ENCODE results near the gene FBLN7.
"Not testable (repeated sequence)": the region's sequence is repeated elsewhere in the genome, so short reads cannot be mapped to it uniquely, and the experiment has no call there.

FBLN7 gene

DNA sequence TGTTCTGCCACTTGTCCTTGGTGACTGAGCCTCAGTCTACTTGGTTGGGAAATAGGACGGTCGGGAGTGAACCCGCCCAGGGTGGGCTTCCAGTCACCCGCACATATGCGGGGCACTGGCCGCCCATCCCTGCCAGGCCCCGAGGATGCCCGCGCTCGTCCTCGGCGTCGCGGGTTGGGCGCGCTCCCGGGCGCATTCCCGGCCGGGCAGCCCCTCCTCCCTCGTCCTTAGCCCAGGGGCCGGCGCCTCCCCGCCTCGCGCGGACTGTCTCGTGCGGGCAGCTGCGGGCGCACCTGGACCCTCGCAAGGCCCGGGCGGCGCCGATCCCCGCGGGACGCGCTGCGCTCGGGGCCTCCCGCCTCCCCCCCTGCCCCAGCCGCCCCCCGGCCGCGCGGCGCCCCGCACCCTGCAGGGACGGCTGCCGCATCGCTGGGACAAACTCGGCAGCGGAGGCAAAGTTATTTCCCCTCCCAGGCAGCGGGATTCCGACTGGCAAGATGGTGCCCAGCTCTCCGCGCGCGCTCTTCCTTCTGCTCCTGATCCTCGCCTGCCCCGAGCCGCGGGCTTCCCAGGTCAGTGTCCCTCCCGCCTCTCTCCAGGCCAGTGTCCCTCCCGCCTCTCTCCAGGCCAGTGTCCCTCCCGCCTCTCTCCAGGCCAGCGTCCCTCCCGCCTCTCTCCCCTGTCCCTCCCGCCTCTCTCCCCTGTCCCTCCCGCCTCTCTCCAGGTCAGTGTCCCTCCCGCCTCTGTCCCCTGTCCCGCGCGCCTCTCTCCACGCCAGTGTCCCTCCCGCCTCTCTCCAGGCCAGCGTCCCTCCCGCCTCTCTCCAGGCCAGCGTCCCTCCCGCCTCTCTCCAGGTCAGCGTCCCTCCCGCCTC lies at the start of gene FBLN7:
FBLN7 (plus strand) TSS at position 227 of the 874 bp plus-strand sequence; CDS start at position 498, 271 bp downstream.
- DNase-seq = no peak

DNA sequence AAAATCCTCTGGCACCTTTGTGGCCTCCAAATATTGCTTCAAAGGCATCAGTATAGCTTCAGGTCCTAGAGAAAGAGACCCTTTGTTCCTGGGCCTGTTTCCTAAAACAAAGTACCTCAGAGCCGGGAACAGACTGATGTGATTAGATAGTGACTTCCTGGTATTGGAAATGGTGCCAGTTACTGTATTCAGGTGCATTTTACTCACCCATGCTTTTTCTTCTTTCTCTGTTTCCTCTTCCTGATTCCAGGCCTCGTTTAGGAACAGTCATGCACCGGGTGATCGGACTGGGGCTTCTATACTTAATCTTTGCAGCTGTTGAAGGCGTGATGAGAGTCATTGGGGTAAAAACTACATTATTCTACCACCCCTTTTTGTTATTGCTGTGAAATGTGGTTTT lies 48.8 kb upstream of the FBLN7 start:
- no peak for DNase-seq

DNA sequence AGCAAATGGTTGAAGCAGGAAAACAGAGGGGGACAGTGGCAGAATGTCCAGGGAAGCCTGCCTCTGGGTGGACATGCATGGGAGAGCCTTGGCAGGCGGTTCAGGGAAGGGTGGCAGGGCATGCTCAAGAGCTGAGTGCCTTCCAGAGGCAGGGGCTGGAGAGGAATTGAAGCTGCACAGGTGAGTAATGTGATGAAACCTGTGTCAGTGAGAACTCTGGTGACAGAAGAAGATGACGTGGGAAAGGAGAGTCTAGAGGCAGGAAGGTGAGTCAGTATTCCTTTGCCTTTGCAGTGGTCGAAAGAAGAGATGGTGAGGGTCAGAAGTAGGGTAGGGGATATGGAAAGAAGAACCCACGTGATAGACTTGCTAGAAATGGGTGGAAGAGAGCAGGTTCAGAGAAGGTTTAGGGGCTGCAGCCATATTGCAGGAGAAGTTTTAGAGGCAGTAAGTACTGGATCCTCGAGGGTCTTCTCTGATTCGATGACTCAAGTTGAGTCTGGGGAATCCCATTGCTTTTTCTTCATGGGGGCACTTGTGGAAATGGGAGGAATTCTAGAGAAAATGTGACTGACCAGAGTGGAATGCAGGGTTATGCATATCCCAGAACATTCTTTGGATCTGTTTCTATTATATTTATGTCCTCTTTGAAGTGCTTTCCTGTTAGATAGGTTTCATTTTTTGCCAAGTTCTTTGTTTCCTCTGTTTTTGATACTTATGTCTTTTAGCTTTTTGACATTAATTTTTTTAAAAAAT lies 45.7 kb upstream of the FBLN7 start:
- no peak for DNase-seq

DNA sequence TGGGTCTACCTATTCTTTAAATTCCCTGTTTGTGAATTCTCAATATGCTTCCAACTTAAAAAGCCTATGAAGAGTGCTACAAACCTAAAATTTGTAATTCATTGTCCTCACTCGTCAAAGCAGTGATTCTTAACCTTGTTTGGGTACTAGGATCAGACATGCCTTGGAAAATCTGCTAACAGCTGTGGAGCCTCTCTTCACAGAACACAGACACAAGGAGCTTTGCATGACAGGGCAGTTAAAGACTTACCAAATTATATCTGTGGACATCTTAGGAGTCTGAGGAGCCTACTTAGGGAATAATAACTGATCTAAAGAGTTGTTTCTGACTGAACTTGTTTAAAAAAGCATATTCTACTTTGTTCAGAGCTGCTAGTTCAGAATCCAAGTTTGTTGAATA lies 45.0 kb upstream of the FBLN7 start:
- DNase-seq = no peak

DNA sequence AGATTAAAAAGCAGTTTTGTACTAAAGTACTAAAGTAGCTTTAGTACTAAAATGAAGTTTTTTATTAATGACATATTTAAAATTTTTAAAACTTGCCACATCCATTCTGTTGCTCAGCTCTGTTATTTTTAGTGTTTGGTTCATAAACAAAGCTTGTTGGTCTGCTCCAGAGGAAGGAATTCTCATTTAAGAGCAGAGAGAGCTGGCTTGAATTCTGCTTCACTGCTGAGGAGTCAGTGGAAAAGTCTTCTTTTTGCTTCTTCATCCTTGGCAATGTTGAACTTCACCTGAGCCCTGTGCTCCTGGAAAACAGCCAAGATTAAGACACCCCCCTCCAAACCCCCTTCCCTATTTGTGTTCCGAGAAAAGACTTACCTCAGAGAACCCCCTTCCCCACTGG lies 42.5 kb upstream of the FBLN7 start:
- no peak for DNase-seq

GRCh38 chr2:112096098-112096497 lies 42.1 kb upstream of the FBLN7 start:
- DNase-seq = no peak

- DNase-seq = no peak
Measured at GRCh38 chr2:112108178-112108832, 29.9 kb upstream of the FBLN7 start.

- DNase-seq = no peak
Measured at GRCh38 chr2:112109278-112109677, 28.9 kb upstream of the FBLN7 start.

GRCh38 chr2:112110966-112111365 lies 27.2 kb upstream of the FBLN7 start:
- no peak for DNase-seq

GRCh38 chr2:112113354-112113753 lies 24.8 kb upstream of the FBLN7 start:
- DNase-seq = not testable (repeated sequence)

DNA sequence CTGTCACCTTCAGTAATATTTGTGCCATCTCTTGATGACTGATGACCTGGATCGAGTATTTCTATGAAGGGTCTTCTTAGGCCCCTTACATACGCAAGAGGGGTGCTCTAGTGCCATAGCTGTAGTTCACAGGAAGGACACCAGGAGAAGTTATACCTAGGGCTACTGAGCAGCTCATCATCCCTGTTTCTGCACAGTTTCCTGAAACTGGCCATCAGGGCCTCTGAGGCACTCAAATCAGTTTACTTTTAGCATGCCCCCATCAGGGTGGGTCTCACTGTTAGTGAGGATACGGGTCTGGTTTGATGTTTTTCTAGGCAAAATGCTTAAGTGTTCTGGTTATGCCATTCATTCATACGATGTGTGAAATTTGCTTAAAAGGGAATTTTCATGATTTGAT lies 20.0 kb upstream of the FBLN7 start:
- DNase-seq = no peak

DNA sequence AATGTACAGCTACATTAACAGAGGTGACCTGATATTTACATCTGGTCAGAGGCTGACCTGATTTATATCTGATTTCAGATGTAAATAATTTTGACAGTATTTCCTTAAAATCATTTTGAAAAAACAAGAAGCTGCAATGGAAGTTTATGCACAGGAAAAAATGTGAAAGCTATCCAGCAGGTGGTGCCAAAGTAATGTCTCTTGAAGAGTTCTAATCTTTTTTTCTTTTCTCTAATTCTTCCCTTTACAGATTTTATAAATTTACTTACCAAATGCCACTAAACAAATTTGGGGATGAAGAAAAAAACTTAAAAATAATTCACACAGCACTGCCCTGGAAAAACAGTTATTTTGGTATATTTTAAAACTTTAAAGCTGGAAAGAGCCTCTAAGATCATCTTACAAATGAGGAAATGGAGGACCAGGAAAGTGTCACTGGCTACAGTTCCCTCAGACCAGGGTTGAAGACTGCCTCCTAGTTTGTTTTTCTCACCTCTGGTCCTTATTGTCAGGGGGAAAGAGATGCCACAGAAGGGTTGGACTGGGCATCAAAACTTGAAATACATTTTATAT lies 16.4 kb upstream of the FBLN7 start:
- no peak for DNase-seq

DNA sequence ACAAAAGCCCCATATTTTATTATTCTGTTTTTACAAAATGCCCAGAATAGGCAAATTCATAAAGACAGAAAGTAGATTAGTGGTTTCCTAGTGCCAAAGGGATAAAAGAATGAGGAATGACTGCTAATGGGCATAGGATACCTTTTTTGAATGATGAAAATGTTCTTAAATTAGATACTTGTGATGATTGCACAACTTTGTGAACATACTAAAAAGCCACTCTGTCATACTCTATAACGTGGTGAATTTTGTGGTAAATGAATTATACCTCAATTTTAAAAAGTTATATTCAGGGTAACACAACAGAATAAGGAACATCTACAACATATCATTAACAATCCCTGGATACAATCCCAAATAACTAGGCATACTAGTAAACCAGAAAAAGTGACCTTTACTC lies 9.1 kb upstream of the FBLN7 start:
- no peak for DNase-seq

GRCh38 chr2:112133344-112133743 lies 4.8 kb upstream of the FBLN7 start:
- no peak for DNase-seq

DNA sequence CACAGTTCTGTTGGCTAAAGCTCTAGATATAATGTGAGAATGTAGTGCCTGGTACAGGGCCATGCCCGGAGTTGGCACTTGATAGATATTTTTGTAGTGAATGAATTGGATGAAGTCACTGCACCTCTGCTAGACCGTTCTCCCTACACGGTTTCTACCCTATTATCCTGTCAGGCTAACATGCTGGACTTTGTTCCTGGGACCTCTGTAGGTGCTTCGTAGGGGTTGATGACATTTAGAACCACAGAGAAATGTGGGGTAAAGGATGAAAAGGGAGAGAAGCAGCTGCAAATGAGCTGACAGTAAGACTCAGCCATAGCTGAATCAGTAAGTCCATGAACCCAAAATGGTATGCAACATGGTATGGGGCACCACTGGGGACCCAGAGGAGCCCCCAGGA lies 4.1 kb upstream of the FBLN7 start:
- DNase-seq = no peak

GRCh38 chr2:112136096-112136495 lies 2.1 kb upstream of the FBLN7 start:
- no peak for DNase-seq

GRCh38 chr2:112137516-112138158 lies 548 bp upstream of the FBLN7 start:
- DNase-seq = no peak

DNA sequence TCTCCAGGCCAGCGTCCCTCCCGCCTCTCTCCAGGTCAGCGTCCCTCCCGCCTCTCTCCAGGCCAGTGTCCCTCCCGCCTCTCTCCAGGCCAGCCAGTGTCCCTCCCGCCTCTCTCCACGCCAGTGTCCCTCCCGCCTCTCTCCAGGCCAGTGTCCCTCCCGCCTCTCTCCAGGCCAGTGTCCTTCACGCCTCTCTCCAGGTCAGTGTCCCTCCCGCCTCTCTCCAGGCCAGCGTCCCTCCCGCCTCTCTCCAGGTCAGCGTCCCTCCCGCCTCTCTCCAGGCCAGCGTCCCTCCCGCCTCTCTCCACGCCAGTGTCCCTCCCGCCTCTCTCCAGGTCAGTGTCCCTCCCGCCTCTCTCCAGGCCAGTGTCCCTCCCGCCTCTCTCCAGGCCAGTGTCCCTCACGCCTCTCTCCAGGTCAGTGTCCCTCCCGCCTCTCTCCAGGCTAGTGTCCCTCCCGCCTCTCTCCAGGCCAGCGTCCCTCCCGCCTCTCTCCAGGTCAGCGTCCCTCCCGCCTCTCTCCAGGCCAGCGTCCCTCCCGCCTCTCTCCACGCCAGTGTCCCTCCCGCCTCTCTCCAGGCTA lies 939 bp downstream of the FBLN7 start:
- DNase-seq = not testable (repeated sequence)

GRCh38 chr2:112139661-112140204 lies 1.5 kb downstream of the FBLN7 start:
- not testable (repeated sequence) for DNase-seq

DNA sequence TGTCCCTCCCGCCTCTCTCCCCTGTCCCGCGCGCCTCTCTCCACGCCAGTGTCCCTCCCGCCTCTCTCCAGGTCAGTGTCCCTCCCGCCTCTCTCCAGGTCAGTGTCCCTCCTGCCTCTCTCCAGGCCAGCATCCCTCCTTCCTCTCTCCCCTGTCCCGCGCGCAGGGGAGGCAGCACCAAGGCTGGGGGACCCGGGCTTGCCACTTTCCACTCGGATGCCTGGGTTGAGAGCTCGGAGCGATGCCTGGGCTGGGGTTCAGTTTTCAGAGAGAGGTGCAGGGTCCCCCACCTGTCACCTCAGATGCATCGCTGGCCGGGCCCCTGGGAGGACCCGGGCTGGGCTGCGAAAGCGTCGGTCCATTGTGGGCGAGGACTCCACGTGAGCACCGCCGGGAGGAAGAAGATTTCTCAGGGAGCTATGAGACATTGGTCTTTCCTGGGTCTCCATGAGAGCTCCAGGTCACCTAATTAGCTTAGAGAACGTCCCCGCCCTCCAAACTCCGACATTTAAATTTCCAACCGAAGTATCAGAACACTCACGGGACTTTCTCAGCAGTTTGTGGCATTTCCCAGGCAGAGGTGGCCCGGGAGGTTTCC lies 2.1 kb downstream of the FBLN7 start:
- DNase-seq = no peak

GRCh38 chr2:112140899-112141625 lies 2.9 kb downstream of the FBLN7 start:
- no peak for DNase-seq
